ENCODE measurements around the gene RHOA. TPM values are rescaled to one million over a fixed set of nuclear protein-coding genes. Genes with fewer than 3 reads are reported as not detected.
A peak's percentile ranks its signal among the peaks of the same experiment; 100 is the strongest.
"Not testable (repeated sequence)": the region's sequence is repeated elsewhere in the genome, so short reads cannot be mapped to it uniquely, and the experiment has no call there.

RHOA gene
- total and polyA plus RNA-seq, 2 donors (not counting 1 experiment from before 2014, with no cell fraction given) = 548 to 1,002 TPM

- no peaks in the 10 kb centered on the region for H3K9me3 ChIP-seq (ENCODE audit: control insufficient read depth, insufficient read depth, low read depth, low read length)
- TF ChIP-seq CTCF (conservative IDR thresholded peaks at IDR 0.05 in 1 of 2, IDR thresholded peaks at IDR 0.05 in 1 of 2; ENCODE audit: low read depth in 1 of 2, low read length in 2 of 2) = no peak
- TF ChIP-seq EZH2 (IDR thresholded peaks at IDR 0.05; ENCODE audit: low read length, missing control alignments) = no peak
- DNase-seq (ENCODE audit: low read depth in 2 of 2) = no peak
- peak overlapping the region; percentile 45 for H3K4me2 ChIP-seq (ENCODE audit: extremely low read depth, insufficient read depth, low read length)
- no peak overlapping the region for H3K9ac ChIP-seq (ENCODE audit: insufficient read depth, low read length)
- no peak overlapping the region for H2AFZ ChIP-seq (ENCODE audit: low read length)
- no peaks in the 10 kb centered on the region for H3K36me3 ChIP-seq (ENCODE audit: control insufficient read depth, insufficient read depth, low read length)
- peaks cover 99% of the 10 kb centered on the region for H3K79me2 ChIP-seq (ENCODE audit: control insufficient read depth, insufficient read depth, low read length)
- H3K4me3 ChIP-seq (replicated peaks in 1 of 4; ENCODE audit: control extremely low read depth in 1 of 4, insufficient read depth in 1 of 4, low read depth in 3 of 4, low read length in 4 of 4) = no peak overlapping the region
- H3K4me1 ChIP-seq (ENCODE audit: control insufficient read depth, extremely low read depth, insufficient read depth, low read length) = no peaks in the 10 kb centered on the region
- no peak overlapping the region for H3K27ac ChIP-seq (ENCODE audit: insufficient read depth, low read length)
- peaks cover 7% of the 10 kb centered on the region for H4K20me1 ChIP-seq (ENCODE audit: control insufficient read depth, extremely low read depth, insufficient read depth, low read length)
- H3K27me3 ChIP-seq (ENCODE audit: control insufficient read depth, insufficient read depth, low read length) = no peaks in the 10 kb centered on the region
Observed at GRCh38 chr3:49406571-49407565, 4.9 kb downstream of the RHOA start.

GRCh38 chr3:49405570-49405969, 6.2 kb downstream of the RHOA start:
- Histone ChIP-seq H3K4me2 (ENCODE audit: extremely low read depth, insufficient read depth, low read length) (peak overlapping the region; percentile 54), H3K4me3 (replicated peaks in 1 of 4; ENCODE audit: control extremely low read depth in 1 of 4, insufficient read depth in 1 of 4, low read depth in 3 of 4, low read length in 4 of 4) (peak overlapping the region in 1 of 4 experiments; percentile 27), H3K27ac (ENCODE audit: insufficient read depth, low read length) (peak overlapping the region; percentile 5), H3K79me2 (ENCODE audit: control insufficient read depth, insufficient read depth, low read length) (peaks cover 98% of the 10 kb centered on the region)
- not testable (repeated sequence) for H3K36me3 ChIP-seq (ENCODE audit: control insufficient read depth, insufficient read depth, low read length); H3K9me3 ChIP-seq (ENCODE audit: control insufficient read depth, insufficient read depth, low read depth, low read length); H4K20me1 ChIP-seq (ENCODE audit: control insufficient read depth, extremely low read depth, insufficient read depth, low read length); DNase-seq (ENCODE audit: low read depth in 2 of 2); H3K4me1 ChIP-seq (ENCODE audit: control insufficient read depth, extremely low read depth, insufficient read depth, low read length); H3K27me3 ChIP-seq (ENCODE audit: control insufficient read depth, insufficient read depth, low read length); H2AFZ ChIP-seq (ENCODE audit: low read length); H3K9ac ChIP-seq (ENCODE audit: insufficient read depth, low read length)

- no peak overlapping the region for H3K4me3 ChIP-seq (replicated peaks in 1 of 4; ENCODE audit: control extremely low read depth in 1 of 4, insufficient read depth in 1 of 4, low read depth in 3 of 4, low read length in 4 of 4)
- no peak overlapping the region for H3K9ac ChIP-seq (ENCODE audit: insufficient read depth, low read length)
- no peak for DNase-seq (ENCODE audit: low read depth in 2 of 2)
- no peaks in the 10 kb centered on the region for H3K36me3 ChIP-seq (ENCODE audit: control insufficient read depth, insufficient read depth, low read length)
- H3K4me2 ChIP-seq (ENCODE audit: extremely low read depth, insufficient read depth, low read length) = no peak overlapping the region
- H3K27me3 ChIP-seq (ENCODE audit: control insufficient read depth, insufficient read depth, low read length) = no peaks in the 10 kb centered on the region
- H3K4me1 ChIP-seq (ENCODE audit: control insufficient read depth, extremely low read depth, insufficient read depth, low read length) = no peaks in the 10 kb centered on the region
- no peak overlapping the region for H2AFZ ChIP-seq (ENCODE audit: low read length)
- H3K9me3 ChIP-seq (ENCODE audit: control insufficient read depth, insufficient read depth, low read depth, low read length) = no peaks in the 10 kb centered on the region
- peaks cover 96% of the 10 kb centered on the region for H3K79me2 ChIP-seq (ENCODE audit: control insufficient read depth, insufficient read depth, low read length)
- peaks cover 2% of the 10 kb centered on the region for H4K20me1 ChIP-seq (ENCODE audit: control insufficient read depth, extremely low read depth, insufficient read depth, low read length)
- TF ChIP-seq EZH2 (IDR thresholded peaks at IDR 0.05; ENCODE audit: low read length, missing control alignments) (no peak), CTCF (conservative IDR thresholded peaks at IDR 0.05 in 1 of 2, IDR thresholded peaks at IDR 0.05 in 1 of 2; ENCODE audit: low read depth in 1 of 2, low read length in 2 of 2) (no peak)
- no peak overlapping the region for H3K27ac ChIP-seq (ENCODE audit: insufficient read depth, low read length)
Observed at GRCh38 chr3:49403891-49404290, 7.9 kb downstream of the RHOA start.

Data from fibroblast of lung (primary cell).